ENCODE results near the gene LCE7A.

DNA sequence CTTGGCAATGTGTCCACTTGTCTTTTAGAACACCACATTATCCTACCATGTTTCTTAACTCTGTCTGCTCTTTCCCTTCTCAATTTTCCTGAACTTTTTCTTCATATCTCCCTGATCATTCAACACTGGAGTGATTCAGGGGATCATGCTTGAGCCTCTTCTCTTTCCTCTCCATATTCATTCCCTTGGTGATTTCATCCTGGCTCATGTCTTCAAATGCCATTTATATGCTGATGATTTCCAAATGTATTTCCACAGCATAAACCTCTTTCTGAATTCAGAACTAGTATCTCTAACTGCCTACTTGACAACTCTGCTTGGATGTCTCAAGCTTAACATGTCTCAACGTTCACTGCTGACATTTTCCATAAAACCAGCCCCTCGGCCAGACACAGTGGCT, 40.1 kb downstream of the LCE7A start:
- TF ChIP-seq, protein P1, sequence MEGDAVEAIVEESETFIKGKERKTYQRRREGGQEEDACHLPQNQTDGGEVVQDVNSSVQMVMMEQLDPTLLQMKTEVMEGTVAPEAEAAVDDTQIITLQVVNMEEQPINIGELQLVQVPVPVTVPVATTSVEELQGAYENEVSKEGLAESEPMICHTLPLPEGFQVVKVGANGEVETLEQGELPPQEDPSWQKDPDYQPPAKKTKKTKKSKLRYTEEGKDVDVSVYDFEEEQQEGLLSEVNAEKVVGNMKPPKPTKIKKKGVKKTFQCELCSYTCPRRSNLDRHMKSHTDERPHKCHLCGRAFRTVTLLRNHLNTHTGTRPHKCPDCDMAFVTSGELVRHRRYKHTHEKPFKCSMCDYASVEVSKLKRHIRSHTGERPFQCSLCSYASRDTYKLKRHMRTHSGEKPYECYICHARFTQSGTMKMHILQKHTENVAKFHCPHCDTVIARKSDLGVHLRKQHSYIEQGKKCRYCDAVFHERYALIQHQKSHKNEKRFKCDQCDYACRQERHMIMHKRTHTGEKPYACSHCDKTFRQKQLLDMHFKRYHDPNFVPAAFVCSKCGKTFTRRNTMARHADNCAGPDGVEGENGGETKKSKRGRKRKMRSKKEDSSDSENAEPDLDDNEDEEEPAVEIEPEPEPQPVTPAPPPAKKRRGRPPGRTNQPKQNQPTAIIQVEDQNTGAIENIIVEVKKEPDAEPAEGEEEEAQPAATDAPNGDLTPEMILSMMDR (conservative IDR thresholded peaks at IDR 0.05; ENCODE audit: low read depth, low read length): no peak
- TF ChIP-seq POLR2A (IDR thresholded peaks at IDR 0.05; ENCODE audit: low read depth, low read length): no peak
- TF ChIP-seq USF2 (IDR thresholded peaks at IDR 0.05; ENCODE audit: low read depth, low read length): no peak
- TF ChIP-seq CEBPB (IDR thresholded peaks at IDR 0.05; ENCODE audit: low read depth, low read length): no peak
- TF ChIP-seq, protein P2, sequence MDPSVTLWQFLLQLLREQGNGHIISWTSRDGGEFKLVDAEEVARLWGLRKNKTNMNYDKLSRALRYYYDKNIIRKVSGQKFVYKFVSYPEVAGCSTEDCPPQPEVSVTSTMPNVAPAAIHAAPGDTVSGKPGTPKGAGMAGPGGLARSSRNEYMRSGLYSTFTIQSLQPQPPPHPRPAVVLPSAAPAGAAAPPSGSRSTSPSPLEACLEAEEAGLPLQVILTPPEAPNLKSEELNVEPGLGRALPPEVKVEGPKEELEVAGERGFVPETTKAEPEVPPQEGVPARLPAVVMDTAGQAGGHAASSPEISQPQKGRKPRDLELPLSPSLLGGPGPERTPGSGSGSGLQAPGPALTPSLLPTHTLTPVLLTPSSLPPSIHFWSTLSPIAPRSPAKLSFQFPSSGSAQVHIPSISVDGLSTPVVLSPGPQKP (IDR thresholded peaks at IDR 0.05; ENCODE audit: borderline replicate concordance, low read depth, low read length): no peak
- no peak for TF ChIP-seq RAD21 (IDR thresholded peaks at IDR 0.05; ENCODE audit: low read length)
